Heart left ventricle (tissue), 16 donors: Measurements from ENCODE around the gene PTGER3. TPM values are rescaled to one million over a fixed set of nuclear protein-coding genes. Genes with fewer than 3 reads are reported as not detected.

ENCODE experiments used
- ATAC-seq, 4 donors: fragments of 200-7000 bp; cut with Tn5 transposase; one replicate each; pipeline ENCODE4 v1.9.1; 2020 to 2022; ENCODE audit warnings: moderate library complexity in 4 of 4, mild to moderate bottlenecking in 3 of 4, moderate number of reproducible peaks in 1 of 4
- DNase-seq, 5 donors: peaks; one replicate each; pipeline ENCODE4 v3.0.0-alpha.2; 2020
- H3K27ac ChIP-seq, 12 donors: fragments of 200-600 bp; sonication (generic) in 4 of 12; one replicate each; pipeline versions ENCODE4 v1.5.0 to v1.8.0; 2016 to 2022; ENCODE audit warnings: mild to moderate bottlenecking in 2 of 12
- H3K27me3 ChIP-seq, 9 donors: fragments of 200-600 bp; sonication (generic) in 2 of 9; one replicate each; pipeline versions ENCODE4 v1.5.1 to v1.8.0; 2016 to 2022; ENCODE audit warnings: mild to moderate bottlenecking in 3 of 9
- H3K36me3 ChIP-seq, 9 donors: fragments of 200-600 bp; sonication (generic) in 2 of 9; one replicate each; pipeline versions ENCODE4 v1.5.0 to v1.8.0; 2018 to 2022; ENCODE audit warnings: mild to moderate bottlenecking in 2 of 9
- H3K4me1 ChIP-seq, 12 donors: fragments of 200-600 bp; sonication (generic) in 4 of 12; one replicate each; pipeline versions ENCODE4 v1.5.0 to v1.8.0; 2016 to 2022; ENCODE audit warnings: mild to moderate bottlenecking in 3 of 12
- H3K4me3 ChIP-seq, 12 donors: fragments of 200-600 bp; sonication (generic) in 4 of 12; one replicate each; pipeline versions ENCODE4 v1.5.0 to v1.8.0; 2017 to 2022; ENCODE audit warnings: mild to moderate bottlenecking in 9 of 12, moderate library complexity in 4 of 12
- H3K9me3 ChIP-seq, 12 donors: fragments of 200-600 bp; sonication (generic) in 4 of 12; one replicate each; pipeline versions ENCODE4 v1.5.0 to v1.8.0; 2016 to 2022; ENCODE audit warnings: mild to moderate bottlenecking in 1 of 12
- CTCF ChIP-seq, 12 donors: fragments of 200-600 bp; sonication (generic) in 4 of 12; IDR thresholded peaks; one replicate each; pipeline versions ENCODE4 v1.5.0 to v1.8.0; 2018 to 2022; ENCODE audit warnings: antibody characterized with exemption in 12 of 12, mild to moderate bottlenecking in 5 of 12
- POLR2A ChIP-seq, 2 donors: fragments of 450-650 bp; IDR thresholded peaks; one replicate each; pipeline ENCODE4 v1.6.1; 2017; ENCODE audit warnings: antibody characterized with exemption in 2 of 2, mild to moderate bottlenecking in 2 of 2, moderate library complexity in 2 of 2
- WGBS, 4 donors: extraction: QIAGEN DNeasy Blood & Tissue Kit in 2 of 4; methylation state at CpG; one replicate each; pipeline versions ENCODE4 v1.1.5 to v1.1.7; 2013 to 2018; 5-methylcytosine and 5-hydroxymethylcytosine counted together
- intact Hi-C, 10 donors: fragments of 100-400 bp; cut with DNase I; formaldehyde crosslinking; loops; one replicate each; pipeline versions ENCODE4 v1.11.1 to v1.14.2; 2022
- microRNA counts, 2 donors: library from miRNA; unstranded; fragments of <30 nt; microRNA quantifications; one replicate each; lab custom pipeline; 2016
- microRNA-seq, 4 donors: library from miRNA; unstranded; fragments of <30 nt; microRNA quantifications; one replicate each; pipeline versions ENCODE4 to v1.2.0, GENCODE V29; 2017 to 2020
- polyA plus RNA-seq, 2 donors: library from polyadenylated mRNA; stranded (reverse); fragments of 200-250 nt; gene quantifications; one replicate each; pipeline ENCODE4 v1.2.3, GENCODE V29; 2013
- total RNA-seq, 9 donors: library from RNA; depleted of rRNA in 2 of 9; stranded (reverse); fragments of >200 nt in 2 of 9; fragmentation: NEBNext Ultra II Directional in 3 of 9; extraction: Animal tissue kit (Norgen Biotek cat#: 25700) in 3 of 9; gene quantifications; one replicate each; pipeline versions ENCODE4 v1.1.0 to v1.2.4, GENCODE V29; 2016 to 2023
- donor health status: ischemic (EF 13 %, LVEDD 7.1; RV severe dilation, severe dysfunction).
- donor health status: healthy with polysubstance abuse.
- donor health status: DM: no; HTN: yes; CAD: no.
- donor health status: DM: no; HTN: no; CAD: no.
- donor health status: ischemic (EF 25% LVEDD 6.9; RV normal size, moderate dysfunction).
- donor health status: ischemic (EF 25% LVEDD 5.7; RV mildly dilated, moderate dysfunction).
- donor health status: healthy.
- donor health status: DM: yes; HTN: yes; CAD: no.
- donor health status: ischemic (EF 35%, LVEDD 5.7; RV mildly dilated, moderate dysfunction).
- donor health status: nonischemic (EF 11% LVEDD 7.7; RV severe dilation, severe dysfunction).
- donor health status: DM: yes; HTN: yes; CAD: no.
- donor health status: PGD.
- donor health status: ischemic (EF 29% LVEDD 5.4; RV normal size, mild dysfunction).
- donor health status: nonischemic (EF 23%, LVEDD 6.1; RV moderate dilation, normal function).

The PTGER3 gene
- total and polyA plus RNA-seq, 11 donors: 0.45 to 11.6 (median 1.3) TPM

DNA sequence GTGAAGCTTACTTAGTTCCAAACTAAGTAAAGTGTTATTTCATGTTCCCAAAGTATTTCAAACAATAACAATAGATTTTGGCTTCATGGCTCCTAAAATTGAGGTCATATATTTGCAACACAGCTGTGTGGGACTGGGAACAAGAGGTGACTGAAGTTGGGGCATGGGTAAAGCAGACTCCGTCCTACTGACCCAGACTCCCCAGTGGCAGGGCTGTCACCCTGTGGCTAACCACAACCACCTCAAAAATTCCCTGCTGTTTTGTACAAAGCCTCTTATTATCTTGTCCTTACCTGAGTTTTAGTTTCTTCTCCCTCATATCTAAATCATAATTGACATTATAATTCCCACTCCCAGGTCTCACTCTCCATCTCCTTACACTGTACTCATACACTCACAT, 117.6 kb downstream of the PTGER3 start:
- no peaks in the 10 kb centered on the region for H3K4me1 ChIP-seq
- no peak for ATAC-seq
- intact Hi-C loops: no loop called here
- no peaks in the 10 kb centered on the region for H3K9me3 ChIP-seq
- H3K36me3 ChIP-seq: no peaks in the 10 kb centered on the region
- H3K27me3 ChIP-seq: no peaks in the 10 kb centered on the region
- DNase-seq: no peak
- no peak overlapping the region for H3K4me3 ChIP-seq
- 65 to 100% (median 72%) methylated on average over 1 of the region's 1 CpG for WGBS, 4 donors
- H3K27ac ChIP-seq: no peak overlapping the region
- no peak for TF ChIP-seq CTCF (IDR thresholded peaks at IDR 0.05)

DNA sequence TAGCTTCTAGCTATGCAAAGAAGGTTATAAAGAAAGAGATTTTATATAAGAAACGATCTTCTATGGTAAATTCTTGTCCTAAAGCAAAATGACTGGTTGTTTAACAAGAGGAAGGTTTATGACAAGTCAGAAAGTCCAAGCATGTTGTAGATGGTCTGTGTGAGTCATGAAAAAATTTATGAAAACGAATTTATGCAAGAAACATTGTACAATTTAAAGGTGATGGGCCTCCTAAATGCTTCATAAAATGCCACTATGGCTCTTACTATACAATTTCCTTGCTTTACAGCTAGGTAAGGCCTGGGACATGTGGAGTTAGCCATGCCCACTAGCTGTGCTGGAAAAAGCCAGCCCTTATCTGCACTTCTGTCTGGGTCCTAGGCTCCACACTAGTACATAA, 125.4 kb downstream of the PTGER3 start:
- 46 to 60% (median 56%) methylated on average over 2 of the region's 2 CpGs for WGBS, 4 donors
- Histone ChIP-seq H3K4me1 (no peaks in the 10 kb centered on the region), H3K27ac (no peak overlapping the region), H3K27me3 (no peaks in the 10 kb centered on the region), H3K36me3 (no peaks in the 10 kb centered on the region), H3K9me3 (peaks cover 0 to 21% (median 5%) of the 10 kb centered on the region in 12 donors), H3K4me3 (no peak overlapping the region)
- TF ChIP-seq CTCF (IDR thresholded peaks at IDR 0.05) (no peak), POLR2A (IDR thresholded peaks at IDR 0.05) (no peak)
- DNase-seq: no peak
- intact Hi-C loops: no loop called here
- no peak for ATAC-seq

MicroRNAs within 50 kb of the gene (microRNA counts, 767-probe panel; counts per million panel counts)
- 2,945 to 3,087 counts per million in 2 donors for microRNA hsa-miR-186-5p (lab: Ali Mortazavi, UCI)

Small RNA genes lying within 50 kb of the gene (microRNA-seq; reads per million reads assigned to microRNA genes)
- gene MIR186: 208 to 568 (median 337) reads per million in 4 donors

Other genes with a start within 250 kb of the PTGER3 start
- 10 to 100 TPM; 24.6 to 56.6 (median 52.9) TPM for gene ZRANB2, start 33.2 kb upstream of the PTGER3 start, total RNA-seq
- 10 to 100 TPM; 36.3 to 47.7 TPM for gene ZRANB2, start 33.2 kb upstream of the PTGER3 start, polyA plus RNA-seq